Measurements from ENCODE around the gene NCS1. TPM values are rescaled to one million over a fixed set of nuclear protein-coding genes. Genes with fewer than 3 reads are reported as not detected.

NCS1 gene
- total RNA-seq, 2 experiments from 2014 or later = 0.17 TPM; not detected in 1

- POLR2A ChIA-PET = no interaction called here
- H3K36me3 ChIP-seq (ENCODE audit: insufficient read depth, low read length) = no peaks in the 10 kb centered on the region
Measured at GRCh38 chr9:130245474-130245873, 73.3 kb downstream of the NCS1 start.

GRCh38 chr9:130246126-130246525 lies 73.9 kb downstream of the NCS1 start:
- ChIA-PET CTCF (interaction anchor here (0.7 to 1.6 kb wide), 2 partner anchors 10 to 139 kb away, joined by 3 to 6 read pairs; no protein-coding TSS in a partner anchor), POLR2A (no interaction called here)
- Mint-ChIP-seq H3K4me3 (no peak overlapping the region), H3K36me3 (ENCODE audit: low read depth) (no peaks in the 10 kb centered on the region), H3K27ac (no peak overlapping the region), H3K9me3 (no peaks in the 10 kb centered on the region), H3K27me3 (no peaks in the 10 kb centered on the region), H3K4me1 (ENCODE audit: low read depth) (peaks cover 9% of the 10 kb centered on the region)
- no peak for TF ChIP-seq CTCF (IDR thresholded peaks at IDR 0.05)
- Histone ChIP-seq H3K27me3 (ENCODE audit: control insufficient read depth in 1 of 2, insufficient read depth in 2 of 2, low read length in 2 of 2) (peaks cover 0 to 3% of the 10 kb centered on the region in 2 experiments), H3K4me1 (ENCODE audit: insufficient read depth, low read length) (peaks cover 14% of the 10 kb centered on the region), H3K9me3 (ENCODE audit: control insufficient read depth in 1 of 2, insufficient read depth in 1 of 2, low read length in 2 of 2) (no peaks in the 10 kb centered on the region), H3K36me3 (ENCODE audit: insufficient read depth, low read length) (no peaks in the 10 kb centered on the region), H3K4me3 (ENCODE audit: low read length) (no peak overlapping the region), H3K27ac (ENCODE audit: low read depth in 1 of 2, low read length in 2 of 2) (no peak overlapping the region)
- DNase-seq = no peak
- intact Hi-C loops (cut with DNase I, micrococcal nuclease) = no loop called here
- ATAC-seq (ENCODE audit: poor library complexity) = no peak

More at GRCh38 chr9:130245474-130245873, 73.3 kb downstream of the NCS1 start:
- intact Hi-C loops (cut with DNase I, micrococcal nuclease) = no loop called here
- ATAC-seq (ENCODE audit: poor library complexity) (no peak), DNase-seq (no peak)
- Mint-ChIP-seq H3K36me3 (ENCODE audit: low read depth) (no peaks in the 10 kb centered on the region), H3K4me3 (no peak overlapping the region), H3K27ac (no peak overlapping the region), H3K27me3 (no peaks in the 10 kb centered on the region), H3K4me1 (ENCODE audit: low read depth) (peaks cover 16% of the 10 kb centered on the region), H3K9me3 (no peaks in the 10 kb centered on the region)
- Histone ChIP-seq H3K4me3 (ENCODE audit: low read length) (no peak overlapping the region), H3K4me1 (ENCODE audit: insufficient read depth, low read length) (peaks cover 20% of the 10 kb centered on the region), H3K27ac (ENCODE audit: low read depth in 1 of 2, low read length in 2 of 2) (no peak overlapping the region), H3K27me3 (ENCODE audit: control insufficient read depth in 1 of 2, insufficient read depth in 2 of 2, low read length in 2 of 2) (no peaks in the 10 kb centered on the region), H3K9me3 (ENCODE audit: control insufficient read depth in 1 of 2, insufficient read depth in 1 of 2, low read length in 2 of 2) (no peaks in the 10 kb centered on the region)
- TF ChIP-seq CTCF (IDR thresholded peaks at IDR 0.05) = no peak
- CTCF ChIA-PET = interaction anchor here (1.6 kb wide), 1 partner anchor 9 kb away, joined by 6 read pairs; no protein-coding TSS in a partner anchor

- no peaks in the 10 kb centered on the region for H3K9me3 Mint-ChIP-seq
- H3K36me3 Mint-ChIP-seq (ENCODE audit: low read depth) = no peaks in the 10 kb centered on the region
- peaks cover 21% of the 10 kb centered on the region for H3K27me3 Mint-ChIP-seq
- ChIA-PET POLR2A (no interaction called here), CTCF (no interaction called here)
- H3K27ac Mint-ChIP-seq = no peak overlapping the region
- TF ChIP-seq CTCF (IDR thresholded peaks at IDR 0.05) = no peak
- H3K36me3 ChIP-seq (ENCODE audit: insufficient read depth, low read length) = no peaks in the 10 kb centered on the region
- H3K27ac ChIP-seq (ENCODE audit: low read depth in 1 of 2, low read length in 2 of 2) = no peak overlapping the region
- no peak overlapping the region for H3K4me3 ChIP-seq (ENCODE audit: low read length)
- intact Hi-C loops (cut with DNase I, micrococcal nuclease) = no loop called here
- ATAC-seq (ENCODE audit: poor library complexity) (no peak), DNase-seq (no peak)
- H3K9me3 ChIP-seq (ENCODE audit: control insufficient read depth in 1 of 2, insufficient read depth in 1 of 2, low read length in 2 of 2) = no peaks in the 10 kb centered on the region
- no peaks in the 10 kb centered on the region for H3K4me1 ChIP-seq (ENCODE audit: insufficient read depth, low read length)
- no peak overlapping the region for H3K4me3 Mint-ChIP-seq
- peaks cover 4 to 10% of the 10 kb centered on the region in 2 experiments for H3K27me3 ChIP-seq (ENCODE audit: control insufficient read depth in 1 of 2, insufficient read depth in 2 of 2, low read length in 2 of 2)
- no peaks in the 10 kb centered on the region for H3K4me1 Mint-ChIP-seq (ENCODE audit: low read depth)
Measured at GRCh38 chr9:130254747-130255630, 82.8 kb downstream of the NCS1 start.

Data from CD4-positive, alpha-beta T cell (primary cell).